ENCODE measurements around the gene PEX6. TPM values are rescaled to one million over a fixed set of nuclear protein-coding genes. Genes with fewer than 3 reads are reported as not detected.

PEX6 gene
- total and polyA plus RNA-seq, 2 donors (not counting 3 experiments of a cell fraction or from before 2014, with no cell fraction given) = 9.9 to 11.2 TPM

- peak overlapping the region; percentile 87 for H3K9ac ChIP-seq (replicated peaks; ENCODE audit: extremely low read depth, insufficient read depth, low read length)
- H3K4me2 ChIP-seq (ENCODE audit: insufficient read depth, low read length) = peak overlapping the region; percentile 99
- intact Hi-C loops (cut with micrococcal nuclease) (loop anchor here (1.0 to 2.0 kb wide), 5 partner anchors 31 to 241 kb away; partner anchors contain the start of genes GNMT, KLC4, KLHDC3 and MRPL2), dilution Hi-C loops (cut with MboI; ENCODE audit: extremely low pct_ligation_motif_present, low sequenced_read_pairs) (no loop called here)
- DNase-seq (ENCODE audit: low read depth, low spot score) = peak; percentile 72
- no TSS peak for BruUV-seq (replicated peaks)
- H3K27ac ChIP-seq (ENCODE audit: insufficient read depth, low read depth, low read length) = peak overlapping the region; percentile 95
- peaks cover 35% of the 10 kb centered on the region for H3K79me2 ChIP-seq (ENCODE audit: control insufficient read depth, insufficient read depth, low read length)
- H3K27me3 ChIP-seq (ENCODE audit: control insufficient read depth in 2 of 2, insufficient read depth in 2 of 2, low read length in 2 of 2) = peaks cover 0 to 3% of the 10 kb centered on the region in 2 experiments
- peak overlapping the region; percentile 54 to 94 (median 85) for H3K4me3 ChIP-seq (replicated peaks in 1 of 3; ENCODE audit: insufficient read depth in 1 of 3, low read depth in 1 of 3, low read length in 3 of 3)
- FAIRE-seq = no peak
- H3K36me3 ChIP-seq (ENCODE audit: control insufficient read depth in 2 of 2, extremely low read depth in 1 of 2, insufficient read depth in 2 of 2, low read length in 2 of 2) = peaks cover 0 to 4% of the 10 kb centered on the region in 2 experiments
- ChIA-PET POLR2A (interaction anchor here (0.6 to 1.2 kb wide), 3 partner anchors 35 to 422 kb away, joined by 4 read pairs; partner anchors contain the start of genes KLHDC3 and MEA1), CTCF (interaction anchor here (0.8 to 2.1 kb wide), 13 partner anchors 10 to 268 kb away, joined by 3 to 12 read pairs (median 4); partner anchors contain the start of genes KLHDC3 and PEX6)
- no peaks in the 10 kb centered on the region for H3K9me3 ChIP-seq (replicated peaks; ENCODE audit: control insufficient read depth, insufficient read depth, low read length)
- H4K20me1 ChIP-seq (replicated peaks; ENCODE audit: control insufficient read depth, extremely low read depth, insufficient read depth, low read length) = no peaks in the 10 kb centered on the region
- peak overlapping the region; percentile 91 for H2AFZ ChIP-seq (ENCODE audit: low read depth, low read length)
- peaks cover 22% of the 10 kb centered on the region for H3K4me1 ChIP-seq (ENCODE audit: control insufficient read depth, extremely low read depth, insufficient read depth, low read length)
- no peaks in the 10 kb centered on the region for H3K9me1 ChIP-seq (replicated peaks; ENCODE audit: control insufficient read depth, extremely low read depth, insufficient read depth, low read length)
- TF ChIP-seq MAX (IDR thresholded peaks at IDR 0.05; ENCODE audit: insufficient read depth, insufficient read length) = no peak
- TF ChIP-seq JUN (IDR thresholded peaks at IDR 0.05; ENCODE audit: borderline replicate concordance, insufficient read depth, insufficient read length, low read depth) = peak; percentile 54
- peak; percentile 89 for TF ChIP-seq FOS (IDR thresholded peaks at IDR 0.05; ENCODE audit: borderline replicate concordance, insufficient read depth, low read length)
Measured at GRCh38 chr6:42929821-42930360, 49.1 kb downstream of the PEX6 start.

- H3K9me3 ChIP-seq (replicated peaks; ENCODE audit: control insufficient read depth, insufficient read depth, low read length) = no peaks in the 10 kb centered on the region
- H3K9me1 ChIP-seq (replicated peaks; ENCODE audit: control insufficient read depth, extremely low read depth, insufficient read depth, low read length) = no peaks in the 10 kb centered on the region
- H3K4me1 ChIP-seq (ENCODE audit: control insufficient read depth, extremely low read depth, insufficient read depth, low read length) = peaks cover 17% of the 10 kb centered on the region
- FAIRE-seq (peak; percentile 94), DNase-seq (ENCODE audit: low read depth, low spot score) (peak; percentile 98)
- peak within 1 kb of the TSS; percentile 54 to 94 (median 85) for H3K4me3 ChIP-seq (replicated peaks in 1 of 3; ENCODE audit: insufficient read depth in 1 of 3, low read depth in 1 of 3, low read length in 3 of 3)
- H3K9ac ChIP-seq (replicated peaks; ENCODE audit: extremely low read depth, insufficient read depth, low read length) = peak within 1 kb of the TSS; percentile 87
- dilution Hi-C loops (cut with MboI; ENCODE audit: extremely low pct_ligation_motif_present, low sequenced_read_pairs) (no loop called here), intact Hi-C loops (cut with micrococcal nuclease) (loop anchor here (1.0 to 2.0 kb wide), 5 partner anchors 32 to 242 kb away; partner anchors contain the start of genes GNMT, KLC4, KLHDC3 and MRPL2)
- peak within 1 kb of the TSS; percentile 95 for H3K27ac ChIP-seq (ENCODE audit: insufficient read depth, low read depth, low read length)
- TF ChIP-seq GATA2 (IDR thresholded peaks at IDR 0.05; ENCODE audit: insufficient read depth, insufficient read length, low read depth, low read length) (no peak), MAX (IDR thresholded peaks at IDR 0.05; ENCODE audit: insufficient read depth, insufficient read length) (peak; percentile 90), POLR2A (IDR thresholded peaks at IDR 0.05; ENCODE audit: low read depth, low read length) (no peak), MYC (IDR thresholded peaks at IDR 0.05; ENCODE audit: low read depth, low read length) (peak; percentile 91), CTCF (IDR thresholded peaks at IDR 0.05; ENCODE audit: extremely low read depth in 1 of 2, insufficient read depth in 1 of 2, low read depth in 1 of 2, low read length in 2 of 2) (peak in 1 of 2 donors; percentile 7), POLR2AphosphoS5 (IDR thresholded peaks at IDR 0.05; ENCODE audit: insufficient read depth, low read depth, low read length) (peak; percentile 43), EZH2 (IDR thresholded peaks at IDR 0.05; ENCODE audit: borderline replicate concordance, low read depth, low read length, severe bottlenecking) (peak; percentile 65)
- POLR2A ChIA-PET = interaction anchor here (0.6 to 1.2 kb wide), 3 partner anchors 36 to 423 kb away, joined by 4 read pairs; partner anchors contain the start of genes KLHDC3 and MEA1
- peaks cover 0 to 3% of the 10 kb centered on the region in 2 experiments for H3K27me3 ChIP-seq (ENCODE audit: control insufficient read depth in 2 of 2, insufficient read depth in 2 of 2, low read length in 2 of 2)
- CTCF ChIA-PET = interaction anchor here (0.6 to 2.1 kb wide), 15 partner anchors 10 to 268 kb away, joined by 3 to 12 read pairs (median 4); partner anchors contain the start of genes KLHDC3 and PEX6
- TSS peak; percentile 31 for BruUV-seq (replicated peaks)
- peak within 1 kb of the TSS; percentile 91 for H2AFZ ChIP-seq (ENCODE audit: low read depth, low read length)
- peaks cover 33% of the 10 kb centered on the region for H3K79me2 ChIP-seq (ENCODE audit: control insufficient read depth, insufficient read depth, low read length)
- no peaks in the 10 kb centered on the region for H3K36me3 ChIP-seq (ENCODE audit: control insufficient read depth in 2 of 2, extremely low read depth in 1 of 2, insufficient read depth in 2 of 2, low read length in 2 of 2)
- H3K4me2 ChIP-seq (ENCODE audit: insufficient read depth, low read length) = peak within 1 kb of the TSS; percentile 99
- H4K20me1 ChIP-seq (replicated peaks; ENCODE audit: control insufficient read depth, extremely low read depth, insufficient read depth, low read length) = no peaks in the 10 kb centered on the region
Measured at GRCh38 chr6:42928986-42929820, 49.8 kb downstream of the PEX6 start, which contains the start of gene CNPY3. CNPY3 (plus strand) TSS chr6:42929480; CDS start chr6:42929571, 91 bp downstream.

All from endothelial cell of umbilical vein (primary cell).